ENCODE results near the gene DOC2A. TPM values are rescaled to one million over a fixed set of nuclear protein-coding genes. Genes with fewer than 3 reads are reported as not detected.

The DOC2A gene
- total RNA-seq, 2 donors from 2014 or later, result 6.2 to 9.9 TPM

GRCh38 chr16:29968205-29968604 lies 42.6 kb downstream of the DOC2A start:
- peaks cover 56% of the 10 kb centered on the region for H3K36me3 Mint-ChIP-seq (ENCODE audit: low read depth)
- H3K9me3 ChIP-seq (ENCODE audit: control insufficient read depth, low read length), result peaks cover 14% of the 10 kb centered on the region
- no peaks in the 10 kb centered on the region for H3K4me1 ChIP-seq (ENCODE audit: control insufficient read depth, insufficient read depth, low read length)
- H3K27ac Mint-ChIP-seq, result no peak overlapping the region
- H3K27me3 Mint-ChIP-seq (ENCODE audit: insufficient read depth), result peaks cover 3% of the 10 kb centered on the region
- H3K27ac ChIP-seq (ENCODE audit: low read depth, low read length), result no peak overlapping the region
- 98 to 100% methylated on average over 3 to 4 of the region's 4 CpGs for WGBS, 2 experiments (ENCODE audit: insufficient coverage in 1 of 2, insufficient read length in 1 of 2)
- H3K4me3 ChIP-seq (ENCODE audit: low read length), result no peak overlapping the region
- no peaks in the 10 kb centered on the region for H3K27me3 ChIP-seq (ENCODE audit: control insufficient read depth, insufficient read depth, low read length, poor library complexity, severe bottlenecking)
- no peak overlapping the region for H3K4me3 Mint-ChIP-seq
- no peak overlapping the region for H3K9ac ChIP-seq (ENCODE audit: extremely low read depth, low read length, poor library complexity, severe bottlenecking)
- H3K4me1 Mint-ChIP-seq, result no peaks in the 10 kb centered on the region
- DNase-seq, result no peak
- TF ChIP-seq, protein P1, sequence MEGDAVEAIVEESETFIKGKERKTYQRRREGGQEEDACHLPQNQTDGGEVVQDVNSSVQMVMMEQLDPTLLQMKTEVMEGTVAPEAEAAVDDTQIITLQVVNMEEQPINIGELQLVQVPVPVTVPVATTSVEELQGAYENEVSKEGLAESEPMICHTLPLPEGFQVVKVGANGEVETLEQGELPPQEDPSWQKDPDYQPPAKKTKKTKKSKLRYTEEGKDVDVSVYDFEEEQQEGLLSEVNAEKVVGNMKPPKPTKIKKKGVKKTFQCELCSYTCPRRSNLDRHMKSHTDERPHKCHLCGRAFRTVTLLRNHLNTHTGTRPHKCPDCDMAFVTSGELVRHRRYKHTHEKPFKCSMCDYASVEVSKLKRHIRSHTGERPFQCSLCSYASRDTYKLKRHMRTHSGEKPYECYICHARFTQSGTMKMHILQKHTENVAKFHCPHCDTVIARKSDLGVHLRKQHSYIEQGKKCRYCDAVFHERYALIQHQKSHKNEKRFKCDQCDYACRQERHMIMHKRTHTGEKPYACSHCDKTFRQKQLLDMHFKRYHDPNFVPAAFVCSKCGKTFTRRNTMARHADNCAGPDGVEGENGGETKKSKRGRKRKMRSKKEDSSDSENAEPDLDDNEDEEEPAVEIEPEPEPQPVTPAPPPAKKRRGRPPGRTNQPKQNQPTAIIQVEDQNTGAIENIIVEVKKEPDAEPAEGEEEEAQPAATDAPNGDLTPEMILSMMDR (conservative IDR thresholded peaks at IDR 0.05), result no peak
- H3K9me3 Mint-ChIP-seq, result peaks cover 11% of the 10 kb centered on the region
- peaks cover 61% of the 10 kb centered on the region for H3K36me3 ChIP-seq (ENCODE audit: control insufficient read depth, insufficient read depth, low read length)

DNA sequence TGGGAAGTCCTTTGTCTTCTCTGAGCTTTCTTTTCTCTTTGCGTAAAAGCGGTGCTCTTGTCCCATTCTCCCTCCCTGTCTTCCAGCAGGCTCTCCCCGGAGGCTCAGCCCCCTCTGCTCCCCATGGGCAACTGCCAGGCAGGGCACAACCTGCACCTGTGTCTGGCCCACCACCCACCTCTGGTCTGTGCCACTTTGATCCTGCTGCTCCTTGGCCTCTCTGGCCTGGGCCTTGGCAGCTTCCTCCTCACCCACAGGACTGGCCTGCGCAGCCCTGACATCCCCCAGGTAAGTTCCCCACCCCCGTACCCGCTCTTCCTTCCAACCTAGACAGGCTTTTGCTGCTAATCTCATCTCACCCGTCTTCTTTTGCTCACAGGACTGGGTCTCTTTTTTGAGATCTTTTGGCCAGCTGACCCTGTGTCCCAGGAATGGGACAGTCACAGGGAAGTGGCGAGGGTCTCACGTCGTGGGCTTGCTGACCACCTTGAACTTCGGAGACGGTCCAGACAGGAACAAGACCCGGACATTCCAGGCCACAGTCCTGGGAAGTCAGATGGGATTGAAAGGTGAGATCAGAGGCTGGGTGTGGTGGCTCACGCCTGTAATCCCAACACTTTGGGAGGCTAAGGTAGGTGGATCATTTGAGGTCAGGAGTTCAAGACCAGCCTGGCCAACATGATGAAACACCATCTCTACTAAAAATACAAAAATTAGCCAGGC lies 47.6 kb downstream of the DOC2A start:
- H3K4me3 Mint-ChIP-seq, result peak overlapping the region; percentile 81
- Histone ChIP-seq H3K9me3 (ENCODE audit: control insufficient read depth, low read length) (no peaks in the 10 kb centered on the region), H3K9ac (ENCODE audit: extremely low read depth, low read length, poor library complexity, severe bottlenecking) (peak overlapping the region; percentile 59), H3K27me3 (ENCODE audit: control insufficient read depth, insufficient read depth, low read length, poor library complexity, severe bottlenecking) (no peaks in the 10 kb centered on the region), H3K4me3 (ENCODE audit: low read length) (peak overlapping the region; percentile 88), H3K27ac (ENCODE audit: low read depth, low read length) (no peak overlapping the region), H3K36me3 (ENCODE audit: control insufficient read depth, insufficient read depth, low read length) (peaks cover 21% of the 10 kb centered on the region), H3K4me1 (ENCODE audit: control insufficient read depth, insufficient read depth, low read length) (peaks cover 9% of the 10 kb centered on the region)
- H3K9me3 Mint-ChIP-seq, result peaks cover 2% of the 10 kb centered on the region
- TF ChIP-seq, protein P1 (conservative IDR thresholded peaks at IDR 0.05), result no peak
- WGBS, 2 experiments (ENCODE audit: insufficient coverage in 1 of 2, insufficient read length in 1 of 2), result 93 to 95% methylated on average over 7 to 14 of the region's 14 CpGs
- peaks cover 13% of the 10 kb centered on the region for H3K4me1 Mint-ChIP-seq
- H3K36me3 Mint-ChIP-seq (ENCODE audit: low read depth), result peaks cover 20% of the 10 kb centered on the region
- peaks cover 2% of the 10 kb centered on the region for H3K27me3 Mint-ChIP-seq (ENCODE audit: insufficient read depth)
- H3K27ac Mint-ChIP-seq, result peak overlapping the region; percentile 89
- DNase-seq, result no peak

DNA sequence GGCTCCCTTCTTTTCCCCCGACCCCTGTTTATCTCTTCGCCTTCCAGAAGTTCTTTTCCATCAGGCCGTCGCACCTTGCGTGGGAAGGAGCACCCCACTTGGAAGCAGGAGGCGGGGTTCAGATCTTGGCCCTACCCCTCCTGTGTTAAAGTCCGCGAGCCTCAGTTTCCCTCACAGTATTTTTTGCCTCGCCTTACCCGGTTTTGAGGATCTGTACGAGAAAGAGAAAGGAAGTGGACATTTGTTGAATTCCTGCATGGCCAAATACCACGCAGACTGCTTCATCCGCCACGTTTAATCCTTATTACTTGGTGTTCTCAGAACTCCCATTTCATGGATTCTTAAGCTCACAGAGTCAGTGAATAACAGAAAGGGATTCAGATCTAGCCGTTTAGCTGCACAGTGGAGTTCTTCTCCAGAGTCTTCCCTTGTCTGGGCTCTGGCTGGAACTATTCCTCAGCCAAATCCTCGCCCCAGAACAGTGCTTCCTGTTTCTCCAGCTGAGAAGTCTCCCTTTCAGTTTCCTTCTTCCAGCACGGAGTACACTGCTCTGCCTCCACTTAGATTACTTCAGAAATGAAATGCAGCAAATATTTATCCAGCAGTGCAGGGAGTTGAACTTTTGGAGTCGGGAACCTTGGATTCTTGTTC lies 48.4 kb downstream of the DOC2A start:
- peaks cover 9% of the 10 kb centered on the region for H3K4me1 ChIP-seq (ENCODE audit: control insufficient read depth, insufficient read depth, low read length)
- Mint-ChIP-seq H3K36me3 (ENCODE audit: low read depth) (peaks cover 15% of the 10 kb centered on the region), H3K9me3 (peaks cover 2% of the 10 kb centered on the region), H3K27me3 (ENCODE audit: insufficient read depth) (peaks cover 2% of the 10 kb centered on the region), H3K27ac (peak overlapping the region; percentile 89), H3K4me3 (peak overlapping the region; percentile 81), H3K4me1 (peaks cover 13% of the 10 kb centered on the region)
- no peaks in the 10 kb centered on the region for H3K27me3 ChIP-seq (ENCODE audit: control insufficient read depth, insufficient read depth, low read length, poor library complexity, severe bottlenecking)
- no peaks in the 10 kb centered on the region for H3K9me3 ChIP-seq (ENCODE audit: control insufficient read depth, low read length)
- H3K4me3 ChIP-seq (ENCODE audit: low read length), result peak overlapping the region; percentile 88
- TF ChIP-seq, protein P1 (conservative IDR thresholded peaks at IDR 0.05), result no peak
- no peak overlapping the region for H3K27ac ChIP-seq (ENCODE audit: low read depth, low read length)
- no peak for DNase-seq
- 27 to 32% methylated on average over 18 of the region's 18 CpGs for WGBS, 2 experiments (ENCODE audit: insufficient coverage in 1 of 2, insufficient read length in 1 of 2)
- peaks cover 16% of the 10 kb centered on the region for H3K36me3 ChIP-seq (ENCODE audit: control insufficient read depth, insufficient read depth, low read length)
- peak overlapping the region; percentile 59 for H3K9ac ChIP-seq (ENCODE audit: extremely low read depth, low read length, poor library complexity, severe bottlenecking)

All from endodermal cell (in vitro differentiated cells).